Hepatocyte (in vitro differentiated cells): ENCODE results near the gene SLC4A5. TPM values are rescaled to one million over a fixed set of nuclear protein-coding genes. Genes with fewer than 3 reads are reported as not detected.

Experiments
- DNase-seq: peaks from one replicate; pipeline ENCODE4 v3.0.0-alpha.2; 2016; ENCODE audit warnings: low spot score
- H2AFZ ChIP-seq: fragments of 200-600 bp; sonication (generic); 2 replicates; pipeline ENCODE4 v1.6.0; 2016; ENCODE audit warnings: antibody characterized with exemption, mild to moderate bottlenecking
- H3K27ac ChIP-seq: fragments of 200-600 bp; sonication (generic); 2 replicates; pipeline ENCODE4 v1.5.1; 2016; ENCODE audit warnings: mild to moderate bottlenecking
- H3K27me3 ChIP-seq: fragments of 200-600 bp; sonication (generic); 2 replicates; pipeline ENCODE4 v1.6.1; 2016
- H3K36me3 ChIP-seq: fragments of 200-600 bp; sonication (generic); replicated peaks from 2 replicates; pipeline ENCODE4 v1.5.1; 2016; ENCODE audit warnings: low read depth; ENCODE audit not compliant: insufficient read depth
- H3K4me1 ChIP-seq: fragments of 200-600 bp; sonication (generic); 2 replicates; pipeline ENCODE4 v1.5.1; 2016; ENCODE audit warnings: mild to moderate bottlenecking, moderate library complexity; ENCODE audit not compliant: insufficient read depth
- H3K4me2 ChIP-seq: fragments of 200-600 bp; sonication (generic); 2 replicates; pipeline ENCODE4 v1.6.0; 2016
- H3K4me3 ChIP-seq: fragments of 200-600 bp; sonication (generic); 2 replicates; pipeline ENCODE4 v1.5.1; 2016; ENCODE audit warnings: mild to moderate bottlenecking
- H3K79me2 ChIP-seq: fragments of 200-600 bp; sonication (generic); 2 replicates; pipeline ENCODE4 v1.6.0; 2017; ENCODE audit warnings: mild to moderate bottlenecking
- H3K9me2 ChIP-seq: fragments of 200-600 bp; sonication (generic); replicated peaks from 2 replicates; pipeline ENCODE4 v1.6.0; 2017; ENCODE audit warnings: mild to moderate bottlenecking; ENCODE audit not compliant: insufficient read depth
- H3K9me3 ChIP-seq: fragments of 200-600 bp; sonication (generic); 2 replicates; pipeline ENCODE4 v1.5.1; 2016; ENCODE audit warnings: low read depth, mild to moderate bottlenecking
- H4K20me1 ChIP-seq: fragments of 200-600 bp; sonication (generic); 2 replicates; pipeline ENCODE4 v1.6.0; 2016; ENCODE audit warnings: mild to moderate bottlenecking; ENCODE audit not compliant: insufficient read depth, poor library complexity, severe bottlenecking
- CTCF ChIP-seq: fragments of 200-600 bp; sonication (generic); IDR thresholded peaks from 2 replicates; pipeline ENCODE4 v1.5.1; 2016; ENCODE audit warnings: antibody characterized with exemption, mild to moderate bottlenecking; ENCODE audit not compliant: poor library complexity
- EZH2 ChIP-seq: fragments of 200-600 bp; sonication (generic); IDR thresholded peaks from 2 replicates; pipeline ENCODE4 v1.6.1; 2016; ENCODE audit warnings: antibody characterized with exemption, mild to moderate bottlenecking, borderline replicate concordance
- EZH2phosphoT487 ChIP-seq: fragments of 200-600 bp; sonication (generic); IDR thresholded peaks from one replicate; pipeline ENCODE4 v1.6.1; 2018; ENCODE audit warnings: antibody characterized with exemption, mild to moderate bottlenecking, low read depth, moderate library complexity; ENCODE audit not compliant: unreplicated experiment, severe bottlenecking
- WGBS: methylation state at CpG from one replicate; pipeline ENCODE4 v1.1.6; 2016; ENCODE audit warnings: low lambda C conversion rate; ENCODE audit errors: missing lambda C conversion rate; 5-methylcytosine and 5-hydroxymethylcytosine counted together
- polyA plus RNA-seq: library from polyadenylated mRNA; unstranded; fragments of >200 nt; fragmentation: Nextera tagmentation; extraction: Ambion mirVana; gene quantifications from 2 replicates; pipeline ENCODE4 v1.2.1, GENCODE V29; 2016
- total RNA-seq: library from RNA; depleted of rRNA; stranded (reverse); fragments of >200 nt; gene quantifications from 2 replicates; pipeline ENCODE4 v1.2.3, GENCODE V29; 2014

Gene SLC4A5
- total and polyA plus RNA-seq, 2 experiments from 2014 or later: 0.28 to 1.5 TPM

DNA sequence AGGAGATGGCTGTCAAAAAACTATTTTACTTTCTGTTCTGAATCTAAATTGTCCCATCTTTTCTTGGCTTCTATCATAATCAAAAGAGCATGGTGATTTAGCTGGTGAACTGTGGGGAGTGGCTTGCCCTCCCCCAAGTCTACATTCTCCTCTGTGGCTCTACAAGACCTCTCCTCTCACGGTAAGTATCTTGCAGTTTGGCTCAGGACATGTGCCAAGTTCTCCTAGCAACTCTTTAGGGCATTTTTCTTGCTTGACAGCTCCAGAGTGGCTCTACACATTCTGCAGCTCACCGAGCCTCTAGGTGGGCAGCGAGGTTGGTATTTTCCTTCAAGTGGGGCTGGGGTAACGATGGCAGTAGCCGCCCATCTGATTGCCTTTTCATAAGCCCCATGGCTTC, 29.1 kb downstream of the SLC4A5 start:
- H2AFZ ChIP-seq: no peak overlapping the region
- H3K4me3 ChIP-seq: no peak overlapping the region
- no peaks in the 10 kb centered on the region for H3K79me2 ChIP-seq
- no peak for TF ChIP-seq EZH2phosphoT487
- no peak for TF ChIP-seq CTCF
- no peak for TF ChIP-seq EZH2
- no peaks in the 10 kb centered on the region for H3K9me2 ChIP-seq
- no peak overlapping the region for H3K4me2 ChIP-seq
- no peak for DNase-seq
- WGBS: 89% methylated on average over 5 of the region's 5 CpGs
- H3K36me3 ChIP-seq: no peaks in the 10 kb centered on the region
- no peaks in the 10 kb centered on the region for H3K4me1 ChIP-seq
- H3K27me3 ChIP-seq: no peaks in the 10 kb centered on the region
- H4K20me1 ChIP-seq: no peaks in the 10 kb centered on the region
- H3K27ac ChIP-seq: no peak overlapping the region
- no peaks in the 10 kb centered on the region for H3K9me3 ChIP-seq

DNA sequence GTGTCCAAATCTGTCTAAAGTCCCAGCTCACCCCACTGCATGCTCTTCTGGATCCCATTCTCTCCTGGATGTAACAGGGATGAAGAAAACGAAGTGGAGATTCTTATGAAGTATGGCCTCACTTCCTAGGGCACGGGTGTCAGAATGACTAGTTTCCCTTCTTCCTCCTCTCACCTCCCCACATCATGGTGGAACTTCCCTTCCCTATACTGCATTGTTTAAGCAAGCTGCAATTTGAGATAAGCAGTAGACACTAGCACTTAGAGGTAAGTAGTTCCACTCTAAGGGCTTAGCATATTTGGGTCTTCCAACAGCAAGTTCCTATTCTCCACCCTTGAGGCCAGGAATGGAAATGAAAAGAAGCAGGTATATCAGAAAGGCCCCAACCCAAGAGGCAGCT, 29.7 kb downstream of the SLC4A5 start:
- Histone ChIP-seq H4K20me1 (no peaks in the 10 kb centered on the region), H3K9me3 (no peaks in the 10 kb centered on the region), H3K27me3 (no peaks in the 10 kb centered on the region), H2AFZ (no peak overlapping the region), H3K36me3 (no peaks in the 10 kb centered on the region), H3K4me2 (no peak overlapping the region), H3K27ac (no peak overlapping the region), H3K4me1 (no peaks in the 10 kb centered on the region), H3K4me3 (no peak overlapping the region), H3K9me2 (no peaks in the 10 kb centered on the region), H3K79me2 (no peaks in the 10 kb centered on the region)
- WGBS: 80% methylated on average over 2 of the region's 2 CpGs
- TF ChIP-seq EZH2phosphoT487 (no peak), CTCF (no peak), EZH2 (no peak)
- no peak for DNase-seq

- Histone ChIP-seq H3K4me2 (no peak overlapping the region), H3K9me3 (no peaks in the 10 kb centered on the region), H3K79me2 (no peaks in the 10 kb centered on the region), H2AFZ (no peak overlapping the region), H3K4me1 (no peaks in the 10 kb centered on the region), H3K9me2 (no peaks in the 10 kb centered on the region), H3K27ac (no peak overlapping the region), H3K4me3 (no peak overlapping the region), H3K27me3 (no peaks in the 10 kb centered on the region), H4K20me1 (no peaks in the 10 kb centered on the region), H3K36me3 (no peaks in the 10 kb centered on the region)
- no peak for TF ChIP-seq EZH2
- no peak for TF ChIP-seq CTCF
- TF ChIP-seq EZH2phosphoT487: no peak
- DNase-seq: no peak
Observed at GRCh38 chr2:74312913-74313312, 30.3 kb downstream of the SLC4A5 start.

DNA sequence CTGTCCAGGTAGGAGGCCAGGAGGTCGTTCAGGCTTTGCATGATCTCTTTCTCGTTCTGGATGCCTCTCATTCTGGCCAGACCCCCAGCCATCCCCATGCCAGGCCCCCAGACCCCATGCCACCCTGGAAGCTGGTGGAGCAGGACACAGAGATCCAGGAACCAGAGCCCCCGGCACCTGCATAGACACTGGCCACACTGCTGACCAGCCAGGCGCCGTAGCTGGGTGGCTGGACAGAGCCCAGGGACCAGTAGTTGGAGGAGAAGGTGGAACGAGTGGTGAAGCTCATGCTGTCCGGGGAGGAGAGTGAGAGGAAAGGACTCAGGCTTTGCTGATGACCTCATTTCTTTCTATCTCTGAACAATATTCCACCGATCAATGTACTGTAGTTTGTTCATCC, 35.5 kb downstream of the SLC4A5 start:
- H2AFZ ChIP-seq: no peak overlapping the region
- no peak for TF ChIP-seq CTCF
- no peak for TF ChIP-seq EZH2phosphoT487
- no peak for TF ChIP-seq EZH2
- no peaks in the 10 kb centered on the region for H4K20me1 ChIP-seq
- no peaks in the 10 kb centered on the region for H3K27me3 ChIP-seq
- no peak for DNase-seq
- WGBS: 88% methylated on average over 8 of the region's 8 CpGs
- no peaks in the 10 kb centered on the region for H3K36me3 ChIP-seq
- no peak overlapping the region for H3K4me2 ChIP-seq
- H3K27ac ChIP-seq: no peak overlapping the region
- H3K9me2 ChIP-seq: no peaks in the 10 kb centered on the region
- no peak overlapping the region for H3K4me3 ChIP-seq
- H3K9me3 ChIP-seq: no peaks in the 10 kb centered on the region
- H3K4me1 ChIP-seq: no peaks in the 10 kb centered on the region
- H3K79me2 ChIP-seq: no peaks in the 10 kb centered on the region
